GM19240 (cell line): Measurements from ENCODE around the gene CD164L2.
A peak's percentile ranks its signal among the peaks of the same experiment; 100 is the strongest.
"Not testable (repeated sequence)": the region's sequence is repeated elsewhere in the genome, so short reads cannot be mapped to it uniquely, and the experiment has no call there.

Source experiments
- DNase-seq: peaks from one replicate; pipeline ENCODE4 v3.0.0; 2011; ENCODE audit warnings: low spot score; ENCODE audit not compliant: insufficient read length

The CD164L2 gene

DNA sequence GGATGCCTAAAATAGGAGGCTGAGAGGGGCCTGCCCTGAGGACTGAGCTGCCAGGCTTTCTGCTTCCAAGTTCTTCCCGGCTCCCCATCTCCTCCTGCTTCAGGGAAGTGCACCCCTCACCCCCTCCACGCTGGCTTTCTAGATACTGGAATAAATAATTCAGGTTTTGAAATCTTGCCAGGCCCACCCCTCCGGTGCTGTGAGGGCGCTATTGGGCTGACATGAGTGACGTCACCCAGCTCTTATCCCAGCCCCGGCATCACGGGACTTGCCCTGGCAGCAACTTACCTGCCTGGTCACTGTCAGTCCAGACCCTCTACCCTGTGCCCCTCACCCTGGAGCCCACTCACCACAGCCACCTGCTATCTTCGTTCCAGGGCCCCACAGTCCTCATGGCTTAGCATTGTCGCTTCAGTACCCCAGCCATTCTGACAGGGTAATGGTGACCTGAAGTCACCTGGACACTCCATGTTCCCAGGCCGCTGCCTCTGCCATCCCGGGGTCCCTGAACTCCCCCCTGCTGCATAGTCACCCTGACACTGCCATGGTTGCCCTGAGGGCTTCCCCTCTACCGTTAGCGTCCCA lies 8.5 kb upstream of the CD164L2 start:
- no peak for DNase-seq

GRCh38 chr1:27388337-27389005 lies 5.3 kb upstream of the CD164L2 start:
- DNase-seq, result peak; percentile 64

GRCh38 chr1:27384797-27385196 lies 1.7 kb upstream of the CD164L2 start:
- not testable (repeated sequence) for DNase-seq

- DNase-seq, result no peak
Observed at GRCh38 chr1:27383661-27384060, 528 bp upstream of the CD164L2 start.

GRCh38 chr1:27381969-27382762 lies 967 bp downstream of the CD164L2 start:
- no peak for DNase-seq

DNA sequence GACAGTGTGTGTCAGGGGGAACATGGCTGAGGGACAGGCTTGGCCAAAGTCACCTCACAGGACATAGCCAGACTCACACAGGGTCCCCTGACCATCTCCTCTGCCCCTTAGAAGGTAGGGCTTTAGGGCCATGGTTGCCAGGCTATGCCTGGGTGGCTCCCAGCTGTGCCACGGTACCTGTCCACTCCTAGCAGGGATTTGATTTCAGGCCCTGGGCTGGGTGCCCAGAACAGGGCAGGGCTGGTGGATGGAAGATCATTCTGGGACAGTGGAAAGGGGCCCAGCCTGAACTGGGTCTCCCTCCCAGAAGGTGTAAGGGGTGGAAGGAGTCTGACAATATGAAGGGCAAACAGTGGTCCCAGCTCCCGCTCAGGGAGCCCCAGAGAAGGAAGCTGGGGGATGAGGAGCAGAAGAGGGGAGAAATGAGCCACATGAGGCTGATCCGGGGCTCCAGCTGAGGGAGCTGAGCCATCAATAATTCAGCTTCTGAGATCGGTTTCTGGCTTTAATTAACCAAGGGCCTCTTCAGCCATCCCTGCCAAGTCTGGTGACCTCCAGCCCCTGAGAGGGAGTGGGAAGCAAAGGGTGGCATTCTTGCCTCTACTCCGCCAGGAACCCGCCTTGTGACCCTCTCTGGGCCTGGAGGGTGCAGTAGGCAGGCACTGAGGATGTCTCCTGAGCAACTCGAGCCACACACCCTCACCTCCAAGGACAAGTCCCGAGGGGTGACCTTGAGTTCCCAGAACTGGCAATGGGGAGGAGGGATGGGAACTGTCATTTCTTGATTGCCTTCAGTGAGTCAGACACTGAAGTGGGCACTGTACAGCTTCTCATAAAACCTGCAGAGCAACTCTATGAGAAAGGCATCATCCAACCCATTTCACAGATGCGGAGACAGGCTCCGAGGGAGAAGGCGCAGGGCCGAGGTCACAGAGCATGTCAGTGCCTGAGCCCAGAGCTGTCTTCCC lies 2.1 kb downstream of the CD164L2 start:
- DNase-seq, result no peak

GRCh38 chr1:27380224-27380623 lies 2.9 kb downstream of the CD164L2 start:
- DNase-seq, result no peak

- no peak for DNase-seq
Observed at GRCh38 chr1:27379564-27380122, 3.5 kb downstream of the CD164L2 start.

DNA sequence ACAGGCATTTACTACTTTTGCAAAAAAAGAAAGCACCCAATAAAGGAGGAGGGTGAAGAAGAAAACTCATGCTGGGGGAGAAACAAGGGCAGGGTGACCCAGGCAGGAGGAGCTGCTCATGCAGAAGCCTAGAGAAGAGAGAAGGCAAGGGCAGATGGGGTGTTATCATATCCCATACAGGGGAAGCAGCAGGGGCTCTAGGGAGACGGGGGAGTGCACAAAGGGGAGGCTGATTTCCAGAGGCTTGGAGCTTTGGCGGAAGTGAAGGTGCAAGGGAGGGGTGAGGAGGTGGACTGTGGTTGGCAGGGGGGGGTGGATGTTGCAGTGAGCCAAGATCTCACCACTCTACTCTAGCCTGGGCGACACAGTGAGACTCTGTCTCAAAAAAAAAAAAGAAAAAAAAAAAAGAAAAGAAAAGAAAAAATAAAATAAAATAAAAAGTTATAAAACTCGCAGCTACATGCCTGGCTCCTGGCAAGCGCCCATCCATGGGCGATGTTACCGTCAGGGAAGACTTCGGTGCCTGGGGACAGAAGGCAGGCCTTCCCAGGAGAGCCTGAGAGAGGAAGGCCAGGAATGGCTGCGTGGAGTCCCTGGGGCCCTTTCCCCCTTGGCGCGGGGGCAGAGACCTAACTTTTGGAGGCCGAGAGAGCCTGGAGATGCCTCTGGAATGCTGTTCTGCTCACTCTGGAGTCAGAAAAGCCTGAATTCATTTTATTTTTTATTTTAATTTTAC lies 5.2 kb downstream of the CD164L2 start:
- DNase-seq, result no peak

- DNase-seq, result no peak
Observed at GRCh38 chr1:27374362-27375086, 8.6 kb downstream of the CD164L2 start, which contains the start of gene FCN3. FCN3 (minus strand) TSS chr1:27374824; CDS start chr1:27374818, 6 bp downstream.

DNA sequence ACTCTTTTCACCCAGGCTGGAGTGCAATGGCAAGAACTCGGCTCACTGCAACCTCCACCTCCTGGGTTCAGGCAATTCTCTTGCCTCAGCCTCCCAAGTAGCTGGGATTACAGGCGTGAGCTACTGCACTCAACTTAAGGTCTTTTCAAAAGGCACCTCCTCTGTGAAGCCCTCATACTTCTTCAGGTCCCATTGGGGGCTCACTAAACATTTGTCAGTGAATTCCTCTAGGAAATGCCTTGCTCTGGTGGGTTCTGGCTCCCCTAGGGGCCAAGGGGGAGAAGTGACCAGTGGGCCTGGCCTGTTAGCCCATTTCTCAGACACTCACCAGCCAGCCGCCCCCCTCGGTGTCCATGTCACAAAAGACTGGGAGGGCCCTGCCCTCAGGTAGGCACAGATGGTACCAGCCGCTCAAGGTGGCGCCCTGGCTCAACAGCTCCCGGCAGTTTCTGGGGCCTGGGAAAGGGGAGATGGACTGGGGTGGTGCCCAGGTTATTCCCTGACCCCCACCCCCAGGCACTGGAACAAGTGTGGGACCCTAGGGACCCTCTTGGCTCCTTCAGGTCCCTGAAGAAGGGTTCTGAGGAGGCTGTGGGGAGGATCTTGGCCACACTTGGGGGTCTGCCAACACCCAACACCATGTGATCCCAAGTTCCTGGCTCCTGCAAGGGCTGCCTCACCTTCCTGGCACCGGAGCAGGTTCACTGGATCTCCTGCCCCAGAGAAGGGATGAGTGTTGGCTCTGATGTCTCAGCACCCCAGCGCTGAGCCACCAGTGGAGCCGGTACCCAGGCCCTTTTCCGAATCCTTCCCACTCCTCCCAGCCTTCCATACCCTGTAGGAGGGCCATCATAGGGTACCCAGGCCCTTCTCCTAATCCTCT lies 10.1 kb downstream of the CD164L2 start:
- DNase-seq, result no peak

DNA sequence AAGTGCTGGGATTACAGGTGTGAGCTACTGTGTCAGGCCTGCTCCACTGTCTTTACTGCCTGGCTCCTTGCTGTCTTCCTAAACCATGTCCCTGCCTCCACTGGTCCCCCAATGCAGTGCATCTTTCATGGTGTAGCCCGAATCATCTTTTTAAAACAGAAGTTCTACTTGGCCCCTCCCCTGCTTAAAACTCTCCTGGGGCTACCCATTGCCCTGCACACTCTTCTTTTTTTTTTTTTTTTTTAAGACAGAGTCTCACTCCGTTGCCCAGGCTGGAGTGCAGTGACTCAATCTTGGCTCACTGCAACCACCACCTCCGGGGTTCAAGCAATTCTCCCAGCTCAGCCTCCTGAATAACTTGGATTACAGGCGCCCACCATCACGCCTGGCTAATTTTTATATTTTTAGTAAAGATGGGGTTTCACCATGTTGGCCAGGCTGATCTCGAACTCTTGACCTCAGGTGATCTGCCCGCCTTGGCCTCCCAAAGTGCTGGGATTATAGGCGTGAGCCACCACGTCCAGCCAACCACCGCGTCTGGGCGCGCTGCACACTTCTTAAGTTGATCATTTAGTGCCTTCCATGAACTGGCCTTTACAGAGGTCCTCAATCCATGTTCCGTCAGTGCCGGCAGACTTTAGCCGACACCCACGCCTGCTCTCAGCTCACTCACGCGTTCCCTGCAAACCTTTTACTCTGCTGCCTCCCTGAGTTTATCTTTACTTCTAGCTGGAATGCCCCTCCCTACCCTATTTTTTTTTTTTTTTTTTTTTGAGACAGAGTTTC lies 10.9 kb downstream of the CD164L2 start:
- no peak for DNase-seq

GRCh38 chr1:27368869-27369582 lies 14.1 kb downstream of the CD164L2 start:
- DNase-seq, result no peak

- DNase-seq, result no peak
Observed at GRCh38 chr1:27367160-27367650, 15.9 kb downstream of the CD164L2 start.

GRCh38 chr1:27366411-27367159 lies 16.5 kb downstream of the CD164L2 start, which contains the start of gene MAP3K6:
MAP3K6 (minus strand) TSS chr1:27366961; CDS start chr1:27366597, 364 bp downstream.
- no peak for DNase-seq

DNA sequence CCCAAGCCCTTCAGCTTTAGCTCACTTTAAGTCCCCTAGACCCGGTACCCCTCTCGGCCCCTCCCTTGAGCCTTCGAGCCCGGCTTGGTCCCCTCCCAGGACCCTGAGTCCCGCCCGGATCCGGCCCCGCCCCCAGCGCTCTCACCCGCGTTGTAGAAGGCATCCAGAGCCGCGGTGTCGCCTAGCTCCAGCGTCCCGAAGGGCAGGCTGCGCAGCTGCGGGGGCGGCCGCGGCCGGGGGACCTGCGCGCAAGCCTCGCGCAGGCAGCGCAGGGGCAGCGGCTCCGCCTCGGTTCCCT lies 17.1 kb downstream of the CD164L2 start:
- peak; percentile 61 for DNase-seq
